HEK293 (cell line): ENCODE data around the gene MEI1.

Experiments
- GLIS1 ChIP-seq: fragments of 450-650 bp; formaldehyde crosslinking; IDR thresholded peaks from 2 replicates; pipeline ENCODE4 v1.5.1; 2016; ENCODE audit warnings: missing biosample characterization, missing genetic modification characterization
- HIC1 ChIP-seq: fragments of 450-650 bp; formaldehyde crosslinking; IDR thresholded peaks from 2 replicates; pipeline ENCODE4 v1.5.1; 2016; ENCODE audit warnings: missing biosample characterization, missing genetic modification characterization
- KLF8 ChIP-seq: fragments of 450-650 bp; formaldehyde crosslinking; IDR thresholded peaks from 2 replicates; pipeline ENCODE4 v1.5.1; 2016; ENCODE audit warnings: missing biosample characterization, missing genetic modification characterization
- PBX3 ChIP-seq: sonication (generic); formaldehyde crosslinking; IDR thresholded peaks from 2 replicates; pipeline ENCODE4 v1.8.1; 2022; ENCODE audit warnings: mild to moderate bottlenecking, moderate library complexity, missing genetic modification reagents
- PRDM4 ChIP-seq: fragments of 450-650 bp; formaldehyde crosslinking; IDR thresholded peaks from 2 replicates; pipeline ENCODE4 v1.5.1; 2017; ENCODE audit warnings: missing biosample characterization, missing genetic modification characterization
- TRIM28 ChIP-seq: IDR thresholded peaks from 2 replicates; pipeline ENCODE4 v1.6.1; 2011; ENCODE audit warnings: low read length, control low read depth, borderline replicate concordance
- ZBTB20 ChIP-seq: fragments of 450-650 bp; formaldehyde crosslinking; IDR thresholded peaks from 2 replicates; pipeline ENCODE4 v1.5.1; 2016; ENCODE audit warnings: missing biosample characterization, missing genetic modification characterization
- ZBTB21 ChIP-seq: fragments of 450-650 bp; formaldehyde crosslinking; IDR thresholded peaks from 2 replicates; pipeline ENCODE4 v1.5.1; 2017; ENCODE audit warnings: missing biosample characterization, missing genetic modification characterization
- ZBTB48 ChIP-seq: fragments of 450-650 bp; formaldehyde crosslinking; IDR thresholded peaks from 2 replicates; pipeline ENCODE4 v1.5.1; 2016; ENCODE audit warnings: missing biosample characterization, missing genetic modification characterization
- ZFHX2 ChIP-seq: fragments of 450-650 bp; formaldehyde crosslinking; conservative IDR thresholded peaks from 2 replicates; pipeline ENCODE4 v1.5.1; 2016; ENCODE audit warnings: missing biosample characterization, missing genetic modification characterization
- ZNF146 ChIP-seq: fragments of 450-650 bp; formaldehyde crosslinking; IDR thresholded peaks from 2 replicates; pipeline ENCODE4 v1.5.1; 2016; ENCODE audit warnings: missing biosample characterization, missing genetic modification characterization
- ZNF155 ChIP-seq: fragments of 450-650 bp; formaldehyde crosslinking; IDR thresholded peaks from 2 replicates; pipeline ENCODE4 v1.5.1; 2016; ENCODE audit warnings: missing biosample characterization, missing genetic modification characterization
- ZNF211 ChIP-seq: fragments of 450-650 bp; formaldehyde crosslinking; IDR thresholded peaks from 2 replicates; pipeline ENCODE4 v1.5.1; 2016; ENCODE audit warnings: low read depth, missing biosample characterization, missing genetic modification characterization
- ZNF26 ChIP-seq: fragments of 450-650 bp; formaldehyde crosslinking; IDR thresholded peaks from 2 replicates; pipeline ENCODE4 v1.5.1; 2016; ENCODE audit warnings: missing biosample characterization, missing genetic modification characterization
- ZNF354C ChIP-seq: fragments of 450-650 bp; formaldehyde crosslinking; IDR thresholded peaks from 2 replicates; pipeline ENCODE4 v1.5.1; 2016; ENCODE audit warnings: missing biosample characterization, missing genetic modification characterization, low read depth, borderline replicate concordance
- ZNF416 ChIP-seq: fragments of 450-650 bp; formaldehyde crosslinking; IDR thresholded peaks from 2 replicates; pipeline ENCODE4 v1.5.1; 2016; ENCODE audit warnings: missing biosample characterization, missing genetic modification characterization
- ZNF549 ChIP-seq: fragments of 450-650 bp; IDR thresholded peaks from 2 replicates; pipeline ENCODE4 v1.5.1; 2018; ENCODE audit warnings: missing biosample characterization, missing genetic modification characterization, mild to moderate bottlenecking, inconsistent platforms, moderate library complexity
- ZNF555 ChIP-seq: fragments of 450-650 bp; formaldehyde crosslinking; conservative IDR thresholded peaks from 2 replicates; pipeline ENCODE4 v1.5.1; 2017; ENCODE audit warnings: missing biosample characterization, mild to moderate bottlenecking, missing genetic modification characterization, inconsistent platforms
- ZNF621 ChIP-seq: fragments of 450-650 bp; formaldehyde crosslinking; IDR thresholded peaks from 2 replicates; pipeline ENCODE4 v1.5.1; 2017; ENCODE audit warnings: missing biosample characterization, missing genetic modification characterization
- ZNF629 ChIP-seq: fragments of 450-650 bp; formaldehyde crosslinking; IDR thresholded peaks from 2 replicates; pipeline ENCODE4 v1.5.1; 2017; ENCODE audit warnings: missing biosample characterization, missing genetic modification characterization
- ZNF670 ChIP-seq: fragments of 450-650 bp; formaldehyde crosslinking; IDR thresholded peaks from 2 replicates; pipeline ENCODE4 v1.5.1; 2016; ENCODE audit warnings: missing biosample characterization, missing genetic modification characterization, low read depth
- TF ChIP-seq, protein P1 (sequence below): fragments of 450-650 bp; formaldehyde crosslinking; IDR thresholded peaks from 2 replicates; pipeline ENCODE4 v1.5.1; 2016; ENCODE audit warnings: missing biosample characterization, missing genetic modification characterization
- TF ChIP-seq, protein P2 (sequence below): fragments of 450-650 bp; formaldehyde crosslinking; IDR thresholded peaks from 2 replicates; pipeline ENCODE4 v1.5.1; 2016; ENCODE audit warnings: missing biosample characterization, missing genetic modification characterization
- TF ChIP-seq, protein P3 (sequence below): fragments of 450-650 bp; formaldehyde crosslinking; IDR thresholded peaks from 2 replicates; pipeline ENCODE4; 2016; ENCODE audit warnings: missing biosample characterization, missing genetic modification characterization
- TF ChIP-seq, protein P4 (sequence below): fragments of 450-650 bp; formaldehyde crosslinking; IDR thresholded peaks from 2 replicates; pipeline ENCODE4 v1.5.1; 2016; ENCODE audit warnings: missing biosample characterization, missing genetic modification characterization

Gene MEI1

GRCh38 chr22:41660416-41660815 is 38.9 kb upstream of the MEI1 start (continued):
- TF ChIP-seq ZNF621 (no peak), ZBTB48 (tag by site-specific recombination) (no peak), HIC1 (tag by site-specific recombination) (peak; percentile 64), ZNF416 (tag by site-specific recombination) (no peak), ZNF155 (no peak), GLIS1 (peak; percentile 20; the same call in 1 of the 2 replicates), ZNF670 (tag by site-specific recombination) (no peak), ZNF549 (tag by site-specific recombination) (no peak), PBX3 (CRISPR knock-in tag) (no peak), ZFHX2 (tag by site-specific recombination) (peak; percentile 62), ZBTB21 (tag by site-specific recombination) (peak; percentile 47; the same call in 1 of the 2 replicates), PRDM4 (no peak), ZNF26 (tag by site-specific recombination) (no peak), ZNF555 (tag by site-specific recombination) (no peak), ZNF629 (peak; percentile 75), TRIM28 (no peak), ZBTB20 (tag by site-specific recombination) (no peak), KLF8 (tag by site-specific recombination) (peak; percentile 70), ZNF211 (tag by site-specific recombination) (no peak), ZNF146 (tag by site-specific recombination) (no peak), ZNF354C (tag by site-specific recombination) (no peak)
- TF ChIP-seq, protein P1, sequence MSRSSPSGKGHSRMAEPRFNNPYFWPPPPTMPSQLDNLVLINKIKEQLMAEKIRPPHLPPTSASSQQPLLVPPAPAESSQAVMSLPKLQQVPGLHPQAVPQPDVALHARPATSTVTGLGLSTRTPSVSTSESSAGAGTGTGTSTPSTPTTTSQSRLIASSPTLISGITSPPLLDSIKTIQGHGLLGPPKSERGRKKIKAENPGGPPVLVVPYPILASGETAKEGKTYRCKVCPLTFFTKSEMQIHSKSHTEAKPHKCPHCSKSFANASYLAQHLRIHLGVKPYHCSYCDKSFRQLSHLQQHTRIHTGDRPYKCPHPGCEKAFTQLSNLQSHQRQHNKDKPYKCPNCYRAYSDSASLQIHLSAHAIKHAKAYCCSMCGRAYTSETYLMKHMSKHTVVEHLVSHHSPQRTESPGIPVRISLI (tag by site-specific recombination): no peak
- TF ChIP-seq, protein P2, sequence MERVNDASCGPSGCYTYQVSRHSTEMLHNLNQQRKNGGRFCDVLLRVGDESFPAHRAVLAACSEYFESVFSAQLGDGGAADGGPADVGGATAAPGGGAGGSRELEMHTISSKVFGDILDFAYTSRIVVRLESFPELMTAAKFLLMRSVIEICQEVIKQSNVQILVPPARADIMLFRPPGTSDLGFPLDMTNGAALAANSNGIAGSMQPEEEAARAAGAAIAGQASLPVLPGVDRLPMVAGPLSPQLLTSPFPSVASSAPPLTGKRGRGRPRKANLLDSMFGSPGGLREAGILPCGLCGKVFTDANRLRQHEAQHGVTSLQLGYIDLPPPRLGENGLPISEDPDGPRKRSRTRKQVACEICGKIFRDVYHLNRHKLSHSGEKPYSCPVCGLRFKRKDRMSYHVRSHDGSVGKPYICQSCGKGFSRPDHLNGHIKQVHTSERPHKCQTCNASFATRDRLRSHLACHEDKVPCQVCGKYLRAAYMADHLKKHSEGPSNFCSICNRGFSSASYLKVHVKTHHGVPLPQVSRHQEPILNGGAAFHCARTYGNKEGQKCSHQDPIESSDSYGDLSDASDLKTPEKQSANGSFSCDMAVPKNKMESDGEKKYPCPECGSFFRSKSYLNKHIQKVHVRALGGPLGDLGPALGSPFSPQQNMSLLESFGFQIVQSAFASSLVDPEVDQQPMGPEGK (tag by site-specific recombination): peak; percentile 54
- TF ChIP-seq, protein P3, sequence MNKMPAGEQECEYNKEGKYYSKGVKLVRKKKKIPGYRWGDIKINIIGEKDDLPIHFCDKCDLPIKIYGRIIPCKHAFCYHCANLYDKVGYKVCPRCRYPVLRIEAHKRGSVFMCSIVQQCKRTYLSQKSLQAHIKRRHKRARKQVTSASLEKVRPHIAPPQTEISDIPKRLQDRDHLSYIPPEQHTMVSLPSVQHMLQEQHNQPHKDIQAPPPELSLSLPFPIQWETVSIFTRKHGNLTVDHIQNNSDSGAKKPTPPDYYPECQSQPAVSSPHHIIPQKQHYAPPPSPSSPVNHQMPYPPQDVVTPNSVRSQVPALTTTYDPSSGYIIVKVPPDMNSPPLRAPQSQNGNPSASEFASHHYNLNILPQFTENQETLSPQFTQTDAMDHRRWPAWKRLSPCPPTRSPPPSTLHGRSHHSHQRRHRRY (tag by site-specific recombination): no peak
- TF ChIP-seq, protein P4, sequence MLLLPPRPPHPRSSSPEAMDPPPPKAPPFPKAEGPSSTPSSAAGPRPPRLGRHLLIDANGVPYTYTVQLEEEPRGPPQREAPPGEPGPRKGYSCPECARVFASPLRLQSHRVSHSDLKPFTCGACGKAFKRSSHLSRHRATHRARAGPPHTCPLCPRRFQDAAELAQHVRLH (tag by site-specific recombination): no peak
